ENCODE measurements around the gene PORCN.

DNA sequence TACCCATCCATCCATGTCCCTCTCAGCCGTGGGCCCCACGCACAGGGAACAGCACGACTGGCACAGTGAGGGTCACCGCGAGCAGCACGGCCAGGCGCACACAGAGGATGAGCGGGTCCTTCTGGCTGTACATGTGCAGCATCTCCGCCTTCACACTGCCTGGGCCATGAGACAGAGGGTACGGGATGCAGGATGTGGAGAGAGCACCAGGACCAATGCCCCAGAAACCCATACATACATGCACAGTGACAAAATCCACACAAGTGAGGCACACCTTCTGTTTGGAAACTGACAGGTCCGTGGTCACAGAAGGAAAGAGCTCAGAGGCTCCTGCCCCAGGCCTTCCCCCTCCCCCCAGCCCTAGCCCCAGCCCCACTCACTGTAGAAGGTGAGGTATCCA is 48.2 kb upstream of the PORCN start:
- TF ChIP-seq POLR2A (IDR thresholded peaks at IDR 0.05) (no peak), POLR2AphosphoS5 (IDR thresholded peaks at IDR 0.05) (no peak)
- TF ChIP-seq, protein P1, sequence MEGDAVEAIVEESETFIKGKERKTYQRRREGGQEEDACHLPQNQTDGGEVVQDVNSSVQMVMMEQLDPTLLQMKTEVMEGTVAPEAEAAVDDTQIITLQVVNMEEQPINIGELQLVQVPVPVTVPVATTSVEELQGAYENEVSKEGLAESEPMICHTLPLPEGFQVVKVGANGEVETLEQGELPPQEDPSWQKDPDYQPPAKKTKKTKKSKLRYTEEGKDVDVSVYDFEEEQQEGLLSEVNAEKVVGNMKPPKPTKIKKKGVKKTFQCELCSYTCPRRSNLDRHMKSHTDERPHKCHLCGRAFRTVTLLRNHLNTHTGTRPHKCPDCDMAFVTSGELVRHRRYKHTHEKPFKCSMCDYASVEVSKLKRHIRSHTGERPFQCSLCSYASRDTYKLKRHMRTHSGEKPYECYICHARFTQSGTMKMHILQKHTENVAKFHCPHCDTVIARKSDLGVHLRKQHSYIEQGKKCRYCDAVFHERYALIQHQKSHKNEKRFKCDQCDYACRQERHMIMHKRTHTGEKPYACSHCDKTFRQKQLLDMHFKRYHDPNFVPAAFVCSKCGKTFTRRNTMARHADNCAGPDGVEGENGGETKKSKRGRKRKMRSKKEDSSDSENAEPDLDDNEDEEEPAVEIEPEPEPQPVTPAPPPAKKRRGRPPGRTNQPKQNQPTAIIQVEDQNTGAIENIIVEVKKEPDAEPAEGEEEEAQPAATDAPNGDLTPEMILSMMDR (IDR thresholded peaks at IDR 0.05 in 8 of 11, conservative IDR thresholded peaks at IDR 0.05 in 3 of 11): no peak
